Endothelial cell of umbilical vein (primary cell): ENCODE data around the gene ATP6V1F. TPM values are rescaled to one million over a fixed set of nuclear protein-coding genes. Genes with fewer than 3 reads are reported as not detected.

Source experiments
- BruUV-seq: library from RNA; stranded (reverse); fragments of 400-500 nt; replicated peaks from 2 replicates; lab custom pipeline; 2021; lab: Mats Ljungman, UMichigan
- CTCF ChIA-PET: fragments of 300-600, 350-600 bp; sonication (Branson Sonifier 250); formaldehyde crosslinking; loops from one replicate; lab custom pipeline; 2021; ENCODE audit warnings: antibody characterized with exemption, inconsistent platforms; lab: Charles Lee
- POLR2A ChIA-PET: fragments of 300-600, 350-600 bp; sonication (Branson Sonifier 250); formaldehyde crosslinking; loops from one replicate; lab custom pipeline; 2021; ENCODE audit warnings: antibody characterized with exemption, inconsistent platforms; lab: Charles Lee
- DNase-seq: peaks from one replicate; pipeline ENCODE4 v3.0.0-alpha.2; 2011; ENCODE audit warnings: low read depth, low spot score
- FAIRE-seq: peaks from 2 replicates; lab custom pipeline; 2011; peaks lifted over from hg19 to GRCh38; lab: Jason Lieb, UNC
- H2AFZ ChIP-seq: 2 replicates; pipeline ENCODE4 v1.6.0; 2012; ENCODE audit warnings: low read depth, low read length, control low read depth, inconsistent platforms
- H3K27ac ChIP-seq: 2 replicates; pipeline ENCODE4 v1.5.1; 2011; ENCODE audit warnings: low read depth, mild to moderate bottlenecking, control low read depth, low read length, moderate library complexity; ENCODE audit not compliant: insufficient read depth
- H3K27me3 ChIP-seq, 2 experiments: 2 replicates each; pipeline versions ENCODE4 v1.6.0 to v1.6.1; 2011; ENCODE audit warnings: low read length in 2 of 2, mixed read lengths in 1 of 2; ENCODE audit not compliant: control insufficient read depth in 2 of 2, insufficient read depth in 2 of 2
- H3K36me3 ChIP-seq, 2 experiments: 2 replicates in 1 of 2; 3 replicates in 1 of 2; pipeline ENCODE4 v1.5.1; 2011; ENCODE audit warnings: low read length in 2 of 2, mild to moderate bottlenecking in 1 of 2, moderate library complexity in 1 of 2; ENCODE audit not compliant: control insufficient read depth in 2 of 2, insufficient read depth in 2 of 2; ENCODE audit errors: extremely low read depth in 1 of 2
- H3K4me1 ChIP-seq: 3 replicates; pipeline ENCODE4 v1.5.1; 2011; ENCODE audit warnings: mild to moderate bottlenecking, low read length; ENCODE audit not compliant: control insufficient read depth, insufficient read depth; ENCODE audit errors: extremely low read depth
- H3K4me2 ChIP-seq: 2 replicates; pipeline ENCODE4 v1.6.1; 2011; ENCODE audit warnings: low read length, control low read depth, mixed read lengths; ENCODE audit not compliant: insufficient read depth
- H3K4me3 ChIP-seq, 3 experiments: fragments of 200-600 bp in 1 of 3; sonication (generic), shearing (Covaris generic) in 1 of 3; replicated peaks in 1 of 3; 2 replicates each; pipeline ENCODE4 v1.5.1; 2011 to 2016; ENCODE audit warnings: control low read depth in 3 of 3, low read length in 3 of 3, mild to moderate bottlenecking in 2 of 3, inconsistent platforms in 1 of 3, low read depth in 1 of 3, moderate library complexity in 1 of 3; ENCODE audit not compliant: insufficient read depth in 1 of 3
- H3K79me2 ChIP-seq: 2 replicates; pipeline ENCODE4 v1.6.0; 2012; ENCODE audit warnings: low read length, inconsistent platforms; ENCODE audit not compliant: control insufficient read depth, insufficient read depth
- H3K9ac ChIP-seq: replicated peaks from 2 replicates; pipeline ENCODE3; 2011; ENCODE audit warnings: low read length, control low read depth; ENCODE audit not compliant: insufficient read depth; ENCODE audit errors: extremely low read depth
- H3K9me1 ChIP-seq: replicated peaks from 3 replicates; pipeline ENCODE4 v1.6.0; 2011; ENCODE audit warnings: mild to moderate bottlenecking, low read length; ENCODE audit not compliant: control insufficient read depth, insufficient read depth; ENCODE audit errors: extremely low read depth
- H3K9me3 ChIP-seq: replicated peaks from 2 replicates; pipeline ENCODE4 v1.5.1; 2012; ENCODE audit warnings: low read length, inconsistent platforms; ENCODE audit not compliant: control insufficient read depth, insufficient read depth
- H4K20me1 ChIP-seq: replicated peaks from 2 replicates; pipeline ENCODE3; 2011; ENCODE audit warnings: mild to moderate bottlenecking, low read length; ENCODE audit not compliant: control insufficient read depth, insufficient read depth; ENCODE audit errors: extremely low read depth
- EZH2 ChIP-seq: IDR thresholded peaks from 2 replicates; pipeline ENCODE4 v1.6.1; 2012; ENCODE audit warnings: borderline replicate concordance, low read depth, mild to moderate bottlenecking, moderate library complexity, low read length, inconsistent platforms; ENCODE audit not compliant: severe bottlenecking
- FOS ChIP-seq: IDR thresholded peaks from 2 replicates; pipeline ENCODE4 v1.6.1; 2011; ENCODE audit warnings: mild to moderate bottlenecking, low read length, moderate library complexity, borderline replicate concordance; ENCODE audit not compliant: insufficient read depth
- GATA2 ChIP-seq: IDR thresholded peaks from 2 replicates; pipeline ENCODE4 v1.7.0; 2011; ENCODE audit warnings: low read depth, mild to moderate bottlenecking, moderate library complexity, mixed read lengths, low read length; ENCODE audit not compliant: insufficient read length, insufficient read depth
- JUN ChIP-seq: IDR thresholded peaks from 2 replicates; pipeline ENCODE4 v1.6.1; 2011; ENCODE audit warnings: borderline replicate concordance, low read depth; ENCODE audit not compliant: insufficient read length, insufficient read depth
- MYC ChIP-seq: IDR thresholded peaks from one replicate; pipeline ENCODE4 v1.6.1; 2011; ENCODE audit warnings: mild to moderate bottlenecking, low read depth, low read length
- POLR2A ChIP-seq: IDR thresholded peaks from 2 replicates; pipeline ENCODE4 v1.6.1; 2012; ENCODE audit warnings: low read depth, mild to moderate bottlenecking, control low read depth, low read length
- POLR2AphosphoS5 ChIP-seq: IDR thresholded peaks from 2 replicates; pipeline ENCODE4 v1.6.1; 2012; ENCODE audit warnings: low read depth, mild to moderate bottlenecking, control low read depth, low read length, moderate library complexity; ENCODE audit not compliant: insufficient read depth
- dilution Hi-C: fragments of 300-500 bp; cut with MboI; formaldehyde crosslinking; loops from one replicate; pipeline ENCODE4 v1.15.0; 2019; ENCODE audit warnings: low sequenced_read_pairs; ENCODE audit not compliant: extremely low pct_ligation_motif_present
- intact Hi-C: fragments of 100-400 bp; cut with micrococcal nuclease; formaldehyde crosslinking; loops from one replicate; pipeline ENCODE4 v1.10.0; 2022
- polyA plus RNA-seq, 4 experiments: library from polyadenylated mRNA; depleted of rRNA in 3 of 4; stranded (reverse) in 3 of 4; unstranded in 1 of 4; fragments of >200 nt; gene quantifications; 2 replicates each; pipeline versions ENCODE4 v1.2.1 to v1.2.3, GENCODE V29; 2011 to 2012; ENCODE audit warnings: missing spikeins in 1 of 4
- total RNA-seq: library from RNA; stranded (reverse); gene quantifications from 2 replicates; pipeline ENCODE4 v1.2.3, GENCODE V29; 2021
- TF ChIP-seq, protein P1 (sequence below): IDR thresholded peaks from 2 replicates; pipeline ENCODE4 v1.6.1; 2011; ENCODE audit not compliant: insufficient read depth, insufficient read length
- TF ChIP-seq, protein P2 (sequence below), 2 donors: IDR thresholded peaks; 1 replicate in 1 of 2; 2 replicates in 1 of 2; pipeline ENCODE4 v1.5.1; 2011; ENCODE audit warnings: low read length in 2 of 2, mild to moderate bottlenecking in 2 of 2, moderate library complexity in 2 of 2, control low read depth in 1 of 2, inconsistent platforms in 1 of 2, low read depth in 1 of 2; ENCODE audit not compliant: insufficient read depth in 1 of 2; ENCODE audit errors: extremely low read depth in 1 of 2

Gene ATP6V1F
- total and polyA plus RNA-seq, 2 donors (not counting 3 experiments of a cell fraction or from before 2014, with no cell fraction given): 156 to 360 TPM

DNA sequence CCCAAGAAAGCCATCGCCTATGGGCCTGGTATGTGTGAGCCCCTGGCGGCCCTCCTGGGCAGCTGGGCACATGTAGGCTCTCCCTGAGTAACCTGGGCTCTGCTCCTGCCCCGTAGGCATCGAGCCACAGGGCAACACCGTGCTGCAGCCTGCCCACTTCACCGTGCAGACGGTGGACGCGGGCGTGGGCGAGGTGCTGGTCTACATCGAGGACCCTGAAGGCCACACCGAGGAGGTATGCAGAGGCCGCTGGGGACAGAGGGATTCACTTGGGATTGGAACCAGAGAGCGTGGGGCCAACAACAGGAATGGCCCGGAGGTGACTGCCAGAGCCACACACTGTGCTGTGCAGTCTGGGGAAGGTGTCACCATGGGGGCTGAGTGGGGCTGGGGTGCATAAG is 25.1 kb upstream of the ATP6V1F start:
- Histone ChIP-seq H3K9ac (no peak overlapping the region), H4K20me1 (no peaks in the 10 kb centered on the region), H2AFZ (no peak overlapping the region), H3K27me3 (no peaks in the 10 kb centered on the region), H3K27ac (no peak overlapping the region), H3K79me2 (peaks cover 8% of the 10 kb centered on the region), H3K4me2 (no peak overlapping the region), H3K4me3 (no peak overlapping the region), H3K9me1 (no peaks in the 10 kb centered on the region), H3K36me3 (peaks cover 11 to 59% of the 10 kb centered on the region in 2 experiments), H3K4me1 (peaks cover 13% of the 10 kb centered on the region), H3K9me3 (no peaks in the 10 kb centered on the region)
- CTCF ChIA-PET: no interaction called here
- intact Hi-C loops (no loop called here), dilution Hi-C loops (no loop called here)
- DNase-seq: no peak
- POLR2A ChIA-PET: no interaction called here
- BruUV-seq: TSS peak; percentile 57
- no peak for FAIRE-seq
- TF ChIP-seq, protein P1, sequence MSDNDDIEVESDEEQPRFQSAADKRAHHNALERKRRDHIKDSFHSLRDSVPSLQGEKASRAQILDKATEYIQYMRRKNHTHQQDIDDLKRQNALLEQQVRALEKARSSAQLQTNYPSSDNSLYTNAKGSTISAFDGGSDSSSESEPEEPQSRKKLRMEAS: no peak
- TF ChIP-seq EZH2: no peak
- TF ChIP-seq MYC: no peak
- TF ChIP-seq JUN: no peak
- TF ChIP-seq POLR2AphosphoS5: no peak
- TF ChIP-seq POLR2A: no peak
- TF ChIP-seq, protein P2, sequence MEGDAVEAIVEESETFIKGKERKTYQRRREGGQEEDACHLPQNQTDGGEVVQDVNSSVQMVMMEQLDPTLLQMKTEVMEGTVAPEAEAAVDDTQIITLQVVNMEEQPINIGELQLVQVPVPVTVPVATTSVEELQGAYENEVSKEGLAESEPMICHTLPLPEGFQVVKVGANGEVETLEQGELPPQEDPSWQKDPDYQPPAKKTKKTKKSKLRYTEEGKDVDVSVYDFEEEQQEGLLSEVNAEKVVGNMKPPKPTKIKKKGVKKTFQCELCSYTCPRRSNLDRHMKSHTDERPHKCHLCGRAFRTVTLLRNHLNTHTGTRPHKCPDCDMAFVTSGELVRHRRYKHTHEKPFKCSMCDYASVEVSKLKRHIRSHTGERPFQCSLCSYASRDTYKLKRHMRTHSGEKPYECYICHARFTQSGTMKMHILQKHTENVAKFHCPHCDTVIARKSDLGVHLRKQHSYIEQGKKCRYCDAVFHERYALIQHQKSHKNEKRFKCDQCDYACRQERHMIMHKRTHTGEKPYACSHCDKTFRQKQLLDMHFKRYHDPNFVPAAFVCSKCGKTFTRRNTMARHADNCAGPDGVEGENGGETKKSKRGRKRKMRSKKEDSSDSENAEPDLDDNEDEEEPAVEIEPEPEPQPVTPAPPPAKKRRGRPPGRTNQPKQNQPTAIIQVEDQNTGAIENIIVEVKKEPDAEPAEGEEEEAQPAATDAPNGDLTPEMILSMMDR (IDR thresholded peaks at IDR 0.05; ENCODE audit: extremely low read depth in 1 of 2, insufficient read depth in 1 of 2, low read depth in 1 of 2, low read length in 2 of 2): no peak
- no peak for TF ChIP-seq FOS
- TF ChIP-seq GATA2: no peak
